Breast epithelium (tissue), 3 donors: ENCODE measurements around the gene TF.

Source experiments
- CTCF ChIP-seq, 3 donors: fragments of 450-650 bp; IDR thresholded peaks; one replicate each; pipeline ENCODE4 v1.5.1; 2016 to 2017; ENCODE audit warnings: antibody characterized with exemption in 3 of 3, mild to moderate bottlenecking in 3 of 3, moderate library complexity in 3 of 3
- POLR2A ChIP-seq: fragments of 450-650 bp; IDR thresholded peaks from one replicate; pipeline ENCODE4 v1.6.1; 2016; ENCODE audit warnings: antibody characterized with exemption, mild to moderate bottlenecking, moderate library complexity
- POLR2AphosphoS5 ChIP-seq, 3 donors: sonication (generic); formaldehyde crosslinking; IDR thresholded peaks; one replicate each; pipeline ENCODE4 v1.6.1; 2017; ENCODE audit warnings: antibody characterized with exemption in 3 of 3

- TF ChIP-seq CTCF (IDR thresholded peaks at IDR 0.05) (no peak), POLR2AphosphoS5 (IDR thresholded peaks at IDR 0.05) (no peak), POLR2A (no peak)
Measured at GRCh38 chr3:133805384-133805701, 59.1 kb downstream of the TF start.
